ENCODE results near the gene EFHC1. TPM values are rescaled to one million over a fixed set of nuclear protein-coding genes. Genes with fewer than 3 reads are reported as not detected.

The EFHC1 gene
- total and polyA plus RNA-seq, 3 donors from 2014 or later, result 41.8 to 133 (median 62.9) TPM

DNA sequence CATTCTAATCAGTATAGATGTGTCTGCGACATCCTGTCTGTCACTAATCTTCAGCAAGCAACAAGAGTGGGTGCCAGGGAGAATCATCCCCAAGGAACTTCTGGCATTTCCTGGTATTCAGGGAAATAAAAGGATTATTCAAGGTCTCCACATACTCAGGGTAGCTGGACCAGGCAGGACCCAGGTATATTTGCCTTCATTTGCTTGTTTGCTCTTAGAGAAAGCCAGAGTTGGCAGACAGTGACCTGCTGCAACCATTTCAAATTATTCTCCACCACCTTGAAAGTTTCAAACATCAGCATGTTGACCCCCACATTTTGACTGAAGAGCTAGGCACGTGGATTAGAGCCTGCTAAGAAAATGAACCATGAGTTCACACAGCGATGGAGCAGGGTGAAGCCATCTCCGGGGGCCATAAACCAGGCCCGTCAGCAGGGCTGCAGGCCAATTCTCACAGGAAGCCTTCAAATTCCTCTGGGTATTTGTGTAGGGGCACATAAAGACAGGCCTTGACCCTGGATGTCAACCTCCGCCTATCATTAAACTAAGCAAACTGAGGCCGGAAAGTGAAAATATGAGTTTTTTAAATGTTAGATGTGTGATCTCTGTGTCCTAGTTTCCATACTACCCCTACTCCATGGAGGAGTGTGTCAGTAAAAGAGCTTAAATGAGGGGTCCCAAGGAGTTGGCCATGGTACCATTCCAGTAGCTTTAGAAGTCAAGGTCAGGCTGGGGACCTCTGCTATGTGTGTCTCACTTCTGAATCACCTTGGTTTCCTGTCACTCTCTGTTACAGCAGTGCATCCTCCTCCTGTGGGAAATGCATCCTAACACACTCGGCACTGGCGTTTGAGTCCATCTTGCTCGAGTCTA, 123.8 kb downstream of the EFHC1 start:
- no peaks in the 10 kb centered on the region for H3K27me3 ChIP-seq
- WGBS, 2 donors, result 41 to 43% methylated on average over 10 of the region's 10 CpGs
- no peak for TF ChIP-seq POLR2A (IDR thresholded peaks at IDR 0.05)
- TF ChIP-seq, protein P1, sequence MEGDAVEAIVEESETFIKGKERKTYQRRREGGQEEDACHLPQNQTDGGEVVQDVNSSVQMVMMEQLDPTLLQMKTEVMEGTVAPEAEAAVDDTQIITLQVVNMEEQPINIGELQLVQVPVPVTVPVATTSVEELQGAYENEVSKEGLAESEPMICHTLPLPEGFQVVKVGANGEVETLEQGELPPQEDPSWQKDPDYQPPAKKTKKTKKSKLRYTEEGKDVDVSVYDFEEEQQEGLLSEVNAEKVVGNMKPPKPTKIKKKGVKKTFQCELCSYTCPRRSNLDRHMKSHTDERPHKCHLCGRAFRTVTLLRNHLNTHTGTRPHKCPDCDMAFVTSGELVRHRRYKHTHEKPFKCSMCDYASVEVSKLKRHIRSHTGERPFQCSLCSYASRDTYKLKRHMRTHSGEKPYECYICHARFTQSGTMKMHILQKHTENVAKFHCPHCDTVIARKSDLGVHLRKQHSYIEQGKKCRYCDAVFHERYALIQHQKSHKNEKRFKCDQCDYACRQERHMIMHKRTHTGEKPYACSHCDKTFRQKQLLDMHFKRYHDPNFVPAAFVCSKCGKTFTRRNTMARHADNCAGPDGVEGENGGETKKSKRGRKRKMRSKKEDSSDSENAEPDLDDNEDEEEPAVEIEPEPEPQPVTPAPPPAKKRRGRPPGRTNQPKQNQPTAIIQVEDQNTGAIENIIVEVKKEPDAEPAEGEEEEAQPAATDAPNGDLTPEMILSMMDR (IDR thresholded peaks at IDR 0.05), result no peak
- H3K27ac ChIP-seq, result peak overlapping the region; percentile 73 to 77
- intact Hi-C loops (cut with DNase I; ENCODE audit: low total_unique reads), result no loop called here
- H3K36me3 ChIP-seq (ENCODE audit: low read depth, missing control alignments), result no peaks in the 10 kb centered on the region
- no peak for DNase-seq
- H3K9me3 ChIP-seq, result no peaks in the 10 kb centered on the region
- H3K4me3 ChIP-seq, result no peak overlapping the region
- H3K4me1 ChIP-seq, result peaks cover 33% of the 10 kb centered on the region

DNA sequence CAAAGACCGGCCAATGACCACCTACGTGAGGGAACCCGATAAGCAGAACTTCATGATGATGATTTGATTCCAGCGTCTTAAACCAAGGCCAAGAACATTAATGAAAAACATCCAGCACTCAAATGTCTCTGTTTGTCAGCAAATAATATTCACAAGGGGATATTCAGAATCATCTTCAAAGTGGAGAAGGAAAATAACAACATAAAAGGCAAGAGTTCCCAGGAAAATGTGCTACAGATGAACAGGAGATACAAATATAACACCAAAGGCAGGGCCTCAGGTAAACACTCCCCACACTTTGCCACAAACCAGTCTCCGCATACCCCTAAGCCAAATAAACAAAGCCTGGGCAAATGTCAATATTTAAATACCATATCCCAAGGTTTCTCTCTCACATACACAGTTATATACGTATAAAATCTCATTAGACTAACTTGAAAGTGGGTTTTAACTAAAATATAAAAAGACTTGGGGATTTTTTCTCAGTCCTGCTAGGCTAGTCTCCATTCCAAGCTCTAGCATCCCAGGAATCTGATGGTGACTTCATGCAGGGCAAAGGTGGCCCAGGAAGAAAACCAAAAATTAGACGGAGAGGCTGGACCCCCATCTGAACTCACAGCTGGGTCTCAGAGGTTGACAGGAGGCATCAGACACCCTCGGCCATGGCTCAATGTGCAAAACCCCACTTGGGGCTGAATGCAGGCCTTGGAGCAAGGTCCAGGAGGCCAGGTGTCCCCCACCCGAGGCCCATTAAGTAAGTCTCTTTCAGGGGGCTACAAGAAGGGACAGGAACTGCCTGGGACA, 124.7 kb downstream of the EFHC1 start:
- Histone ChIP-seq H3K27ac (peak overlapping the region; percentile 73 to 77), H3K36me3 (ENCODE audit: low read depth, missing control alignments) (no peaks in the 10 kb centered on the region), H3K27me3 (no peaks in the 10 kb centered on the region), H3K9me3 (no peaks in the 10 kb centered on the region), H3K4me1 (peaks cover 33% of the 10 kb centered on the region), H3K4me3 (no peak overlapping the region)
- intact Hi-C loops (cut with DNase I; ENCODE audit: low total_unique reads), result no loop called here
- DNase-seq, result no peak
- TF ChIP-seq, protein P1 (IDR thresholded peaks at IDR 0.05), result no peak
- TF ChIP-seq POLR2A (IDR thresholded peaks at IDR 0.05), result no peak
- 54% methylated on average over 9 of the region's 9 CpGs for WGBS, 2 donors

DNA sequence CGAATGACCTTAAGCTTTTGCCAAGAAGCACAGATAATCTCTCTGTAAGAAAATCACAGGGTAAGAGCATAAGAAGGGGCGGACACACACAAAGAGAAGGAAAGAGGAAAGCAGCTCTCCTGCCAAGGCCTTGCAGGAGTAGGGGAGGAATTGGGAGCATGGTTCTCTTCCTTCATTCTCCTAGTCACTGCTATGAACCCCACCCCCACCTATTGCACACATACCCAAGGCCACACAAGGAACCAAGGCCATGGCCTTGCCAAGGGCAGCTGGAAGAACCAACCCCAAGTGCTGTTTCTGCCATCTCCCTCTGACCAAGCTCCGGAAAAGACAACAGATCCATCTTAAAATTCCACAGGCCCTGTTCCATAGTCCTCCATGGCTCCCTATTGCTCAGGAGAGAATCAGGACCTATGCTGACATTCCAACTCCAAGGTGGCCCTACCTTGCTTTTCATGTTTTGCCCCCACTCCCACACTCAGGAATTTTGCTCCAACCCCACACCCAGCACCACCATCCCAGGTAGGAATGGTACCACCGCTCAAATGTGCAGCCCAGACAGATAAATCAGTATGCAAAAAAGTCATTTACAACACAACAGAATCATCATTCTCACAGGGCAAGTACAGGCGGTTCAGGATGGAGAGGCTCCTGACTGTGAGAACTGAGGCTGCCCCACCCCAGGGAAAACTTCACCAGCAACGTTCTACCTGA, 125.4 kb downstream of the EFHC1 start:
- no peak for TF ChIP-seq POLR2A (IDR thresholded peaks at IDR 0.05)
- TF ChIP-seq, protein P1 (IDR thresholded peaks at IDR 0.05), result no peak

DNA sequence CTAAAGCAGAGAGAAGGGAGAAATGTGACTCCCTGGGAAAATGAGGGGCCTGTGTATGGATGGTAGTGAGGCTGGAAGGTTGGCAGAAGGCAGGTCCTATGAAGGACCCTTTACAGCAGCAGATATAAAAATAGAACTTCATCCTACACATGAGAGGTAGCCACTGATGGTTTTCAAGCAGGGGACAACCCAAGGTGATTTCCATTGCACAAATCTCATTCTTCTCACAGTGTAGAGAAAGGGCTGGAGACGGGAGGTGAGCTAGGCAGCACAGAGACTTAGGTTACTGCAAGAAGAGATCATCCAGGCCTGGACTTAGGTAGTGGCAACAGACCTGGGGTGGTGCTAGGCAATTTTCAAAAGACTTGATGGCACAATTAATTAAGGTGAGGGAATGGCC, 126.0 kb downstream of the EFHC1 start:
- Histone ChIP-seq H3K4me3 (no peak overlapping the region), H3K36me3 (ENCODE audit: low read depth, missing control alignments) (no peaks in the 10 kb centered on the region), H3K4me1 (peaks cover 37% of the 10 kb centered on the region), H3K27ac (peak overlapping the region in 1 of 2 donors; percentile 73), H3K27me3 (no peaks in the 10 kb centered on the region), H3K9me3 (no peaks in the 10 kb centered on the region)
- no peak for TF ChIP-seq POLR2A (IDR thresholded peaks at IDR 0.05)
- TF ChIP-seq, protein P1 (IDR thresholded peaks at IDR 0.05), result no peak
- DNase-seq, result no peak
- intact Hi-C loops (cut with DNase I; ENCODE audit: low total_unique reads), result no loop called here
- WGBS, 2 donors, result 75 to 84% methylated on average over 1 of the region's 1 CpG

More for the DNA sequence above, 125.4 kb downstream of the EFHC1 start:
- WGBS, 2 donors, result 63 to 75% methylated on average over 6 of the region's 6 CpGs
- Histone ChIP-seq H3K4me3 (no peak overlapping the region), H3K27me3 (no peaks in the 10 kb centered on the region), H3K4me1 (peaks cover 33% of the 10 kb centered on the region), H3K36me3 (ENCODE audit: low read depth, missing control alignments) (no peaks in the 10 kb centered on the region), H3K9me3 (no peaks in the 10 kb centered on the region), H3K27ac (peak overlapping the region; percentile 73 to 77)
- no peak for DNase-seq
- intact Hi-C loops (cut with DNase I; ENCODE audit: low total_unique reads), result no loop called here
